ENCODE data around the gene RPA3.

RPA3 gene

GRCh38 chr7:7650682-7651206, 67.7 kb downstream of the RPA3 start:
- DNase-seq, result no peak

DNA sequence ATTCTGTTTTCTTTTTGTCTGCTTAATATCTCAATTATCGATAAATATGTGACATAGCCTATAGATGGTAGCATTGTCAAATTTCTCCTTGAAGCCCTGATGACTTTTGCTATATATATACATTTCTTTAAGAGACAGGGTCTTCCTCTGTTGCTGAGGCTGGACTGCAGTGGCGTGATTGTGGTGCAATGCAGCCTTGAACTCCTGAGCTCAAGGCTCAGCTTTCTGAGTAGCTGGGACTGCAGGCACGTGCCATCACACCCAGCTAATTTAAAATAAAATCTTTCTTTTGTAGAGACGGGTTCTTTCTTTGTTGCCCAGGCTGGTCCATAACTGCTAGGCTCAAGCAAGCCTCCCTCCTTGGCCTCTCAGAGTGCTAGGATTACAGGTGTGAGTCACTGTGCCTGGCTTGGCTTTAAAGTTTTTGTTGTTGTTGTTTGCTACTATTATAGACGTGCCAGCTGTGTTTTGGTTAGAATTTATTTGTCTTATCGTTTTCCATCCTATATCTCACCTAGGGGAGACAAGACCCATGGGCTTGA, 70.8 kb downstream of the RPA3 start:
- no peak for DNase-seq

- no peak for DNase-seq
Measured at GRCh38 chr7:7642081-7642480, 76.3 kb downstream of the RPA3 start.

DNA sequence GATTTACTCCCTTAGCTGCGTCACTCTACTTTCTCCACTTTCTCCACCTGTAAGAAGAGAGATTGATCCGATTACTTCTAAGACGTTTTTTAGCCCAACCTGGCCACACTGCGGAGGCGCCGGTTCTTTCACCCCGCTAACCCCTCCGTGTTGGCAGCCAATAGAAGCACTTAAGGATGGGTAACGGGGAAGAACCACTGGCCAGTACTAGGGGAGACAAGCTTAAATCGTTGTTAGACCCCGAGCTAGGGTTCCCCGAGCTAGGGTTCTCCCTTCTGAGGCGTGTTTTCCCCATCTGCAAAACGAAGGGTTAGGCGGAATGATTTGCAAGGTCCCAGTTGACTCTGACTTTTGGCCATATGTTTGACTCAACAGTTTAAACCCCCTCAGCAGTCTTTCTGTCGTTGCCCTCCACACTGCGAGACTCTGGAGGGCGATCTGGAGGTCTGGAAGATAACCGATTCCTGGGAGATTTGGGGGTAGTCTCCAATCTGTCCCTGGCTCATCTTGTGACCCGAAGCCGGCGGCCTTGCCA, 77.2 kb downstream of the RPA3 start:
- no peak for DNase-seq

GRCh38 chr7:7640221-7641128, 77.9 kb downstream of the RPA3 start, which contains the start of gene UMAD1:
Gene UMAD1, plus strand, starts transcription at chr7:7640752. Its CDS starts 32,620 bp downstream, at chr7:7673372.
- DNase-seq, result peak; percentile 99

GRCh38 chr7:7639847-7640220, 78.6 kb downstream of the RPA3 start:
- no peak for DNase-seq

GRCh38 chr7:7639421-7639820, 79.0 kb downstream of the RPA3 start:
- DNase-seq, result no peak

DNA sequence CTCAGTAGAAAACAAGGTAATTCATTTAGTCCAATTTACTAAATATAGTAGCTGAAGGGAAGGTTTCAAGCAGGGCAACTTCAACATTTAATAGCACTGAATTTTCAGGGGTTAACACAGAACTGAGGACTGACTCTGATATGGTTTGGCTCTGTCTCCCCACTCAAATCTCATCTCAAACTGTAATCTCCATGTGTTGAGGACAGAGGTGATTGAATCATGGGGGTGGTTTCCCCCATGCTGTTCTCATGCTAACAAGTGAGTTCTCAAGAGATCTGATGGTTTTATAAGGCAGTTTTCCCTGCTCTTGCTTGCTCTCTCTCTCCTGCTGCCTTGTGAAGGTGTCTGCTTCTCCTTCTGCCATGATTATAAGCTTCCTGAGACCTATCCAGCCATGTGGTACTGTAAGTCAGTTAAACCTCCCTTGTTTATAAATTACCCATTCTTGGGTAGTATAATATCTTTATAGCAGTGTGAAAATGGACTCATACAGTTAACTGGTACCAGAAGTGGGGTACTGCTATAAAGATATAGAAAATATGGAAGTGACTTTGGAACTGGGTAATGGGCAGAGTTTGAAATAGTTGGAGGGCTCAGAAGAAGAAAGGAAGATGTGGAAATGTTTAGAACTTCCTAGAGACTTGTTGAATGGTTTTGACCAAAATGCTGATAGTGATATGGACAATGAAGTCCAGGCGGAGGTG, 87.6 kb downstream of the RPA3 start:
- no peak for DNase-seq

DNA sequence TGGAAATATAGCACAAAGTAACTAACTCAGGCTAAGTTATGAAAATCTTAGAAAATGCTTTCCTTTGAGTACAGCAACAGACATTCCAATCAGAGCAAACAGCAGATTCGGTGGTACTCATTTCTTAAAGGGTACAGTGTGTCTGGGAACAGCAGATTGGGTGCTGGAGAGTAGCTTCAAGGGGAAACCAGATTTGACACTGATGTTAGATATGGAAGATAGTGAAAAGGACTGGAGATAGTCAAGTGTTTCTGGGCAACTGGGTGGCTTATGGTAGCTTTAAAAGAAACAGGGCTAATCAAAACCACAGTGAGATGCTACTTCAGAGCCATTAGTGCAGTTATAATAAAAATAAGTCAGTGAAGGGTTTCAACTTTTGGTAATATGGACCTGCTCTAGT, 89.9 kb downstream of the RPA3 start:
- no peak for DNase-seq

DNA sequence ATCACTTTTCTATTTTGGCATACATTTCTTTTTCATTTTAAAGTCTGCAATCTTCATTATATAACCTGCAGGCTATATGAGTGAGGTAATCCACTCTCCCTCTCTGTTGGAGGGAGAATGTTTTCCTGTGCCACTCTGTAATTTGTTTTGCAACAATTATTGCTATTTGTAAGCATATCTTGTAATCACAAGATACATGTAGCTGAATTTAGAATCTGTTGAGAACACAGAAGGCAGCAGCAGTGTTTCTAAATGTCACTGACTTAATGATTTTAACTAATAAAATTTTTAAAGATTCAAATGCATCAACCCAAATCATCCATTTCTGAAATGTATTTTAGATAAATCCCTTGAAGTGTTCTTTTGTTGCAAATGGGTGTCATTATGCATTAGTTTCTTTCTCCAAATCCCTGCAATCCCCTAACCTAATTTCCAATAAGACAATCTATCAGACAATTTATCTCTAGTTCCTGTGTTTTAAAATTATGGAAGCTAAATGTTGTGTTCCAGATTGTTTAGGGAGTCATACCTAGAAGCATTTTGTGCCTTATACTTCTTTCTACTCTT, 97.7 kb downstream of the RPA3 start:
- DNase-seq, result no peak

DNA sequence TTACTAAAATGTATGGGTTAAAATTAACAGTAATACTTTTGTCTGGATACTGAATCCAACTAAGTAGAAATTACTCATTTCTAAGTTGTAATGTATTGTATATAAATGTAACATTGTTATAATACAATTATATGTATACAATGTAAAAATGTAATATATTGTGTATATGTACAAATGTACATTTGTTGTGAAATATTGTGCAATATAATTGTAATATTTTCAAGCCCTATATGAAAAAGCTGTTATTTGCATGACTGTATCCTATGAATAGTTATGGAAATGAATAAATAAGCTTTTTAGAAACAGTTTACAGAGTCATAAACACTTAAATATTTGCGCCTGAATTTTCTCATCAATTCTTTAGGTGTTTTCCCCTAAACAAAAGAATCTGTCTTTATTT, 98.2 kb downstream of the RPA3 start:
- no peak for DNase-seq

DNA sequence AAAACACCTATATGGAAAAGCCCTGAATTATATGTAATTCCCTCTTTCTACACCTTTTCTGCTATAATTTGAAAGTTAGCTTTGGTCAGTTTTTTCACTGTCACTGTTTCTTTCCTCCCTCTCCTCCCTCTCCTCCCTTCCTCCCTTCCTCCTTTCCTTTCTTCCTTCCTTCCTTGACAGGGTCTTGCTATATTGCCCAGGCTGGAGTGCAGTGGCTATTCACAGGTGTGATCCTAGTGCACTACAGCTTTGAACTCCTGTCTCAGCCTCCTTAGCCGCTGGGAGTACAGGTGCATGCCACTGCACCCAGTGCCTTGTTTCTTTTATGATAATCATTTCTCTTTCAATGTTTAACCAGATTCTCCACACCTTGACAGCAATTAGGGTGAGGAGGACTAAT, 100.0 kb downstream of the RPA3 start:
- no peak for DNase-seq

GRCh38 chr7:7617550-7617949, 100.9 kb downstream of the RPA3 start:
- DNase-seq, result no peak

DNA sequence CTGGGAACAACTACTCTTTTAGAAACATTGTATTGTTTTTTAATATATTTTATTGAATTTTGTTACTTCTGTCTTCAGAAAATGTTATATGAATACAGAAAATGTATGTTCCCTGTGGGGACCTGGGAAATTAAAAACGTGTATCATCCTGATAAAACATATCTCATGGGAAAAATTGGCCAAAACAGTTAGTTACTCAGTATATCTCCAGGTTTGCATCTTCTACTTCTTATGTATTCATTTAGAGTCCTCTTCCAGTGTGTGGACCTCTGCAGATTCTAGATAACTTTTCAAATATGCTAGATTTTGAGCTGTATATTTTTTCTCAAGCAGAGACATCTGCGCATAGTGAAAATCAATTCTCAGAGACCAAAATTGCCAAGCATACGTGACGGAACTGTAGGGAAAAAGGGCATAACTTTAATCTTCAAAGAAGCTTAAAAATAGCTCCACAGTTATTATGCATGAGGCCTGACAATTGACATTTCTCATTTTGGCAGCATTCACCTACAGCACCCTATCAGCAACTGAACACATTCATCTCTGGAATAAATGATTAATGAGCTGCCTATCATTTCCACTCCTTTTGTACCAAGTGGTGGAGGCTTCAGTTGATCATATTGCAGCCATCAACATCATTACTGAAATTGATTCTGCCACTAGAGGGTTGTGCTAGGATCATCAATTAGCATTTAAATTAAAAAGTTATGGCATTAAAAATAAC, 104.2 kb downstream of the RPA3 start:
- no peak for DNase-seq

DNA sequence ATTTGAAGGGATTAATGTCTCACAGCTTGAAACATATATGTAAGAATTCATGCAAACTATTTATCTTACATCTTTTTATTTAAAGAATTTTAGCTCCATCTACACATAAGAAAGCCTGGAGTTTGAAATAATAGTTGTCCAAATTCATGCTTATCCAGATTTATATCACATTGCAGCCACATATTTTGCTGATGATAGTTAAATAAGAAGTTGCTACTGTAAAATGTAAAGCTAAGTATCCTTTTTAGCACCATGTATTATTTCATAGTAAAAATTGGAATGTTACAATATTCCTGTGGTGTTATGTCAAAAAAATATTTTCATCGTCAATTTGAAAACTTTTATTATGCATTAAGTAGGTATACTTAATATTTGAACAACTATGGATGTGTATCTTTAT, 105.2 kb downstream of the RPA3 start:
- no peak for DNase-seq

DNA sequence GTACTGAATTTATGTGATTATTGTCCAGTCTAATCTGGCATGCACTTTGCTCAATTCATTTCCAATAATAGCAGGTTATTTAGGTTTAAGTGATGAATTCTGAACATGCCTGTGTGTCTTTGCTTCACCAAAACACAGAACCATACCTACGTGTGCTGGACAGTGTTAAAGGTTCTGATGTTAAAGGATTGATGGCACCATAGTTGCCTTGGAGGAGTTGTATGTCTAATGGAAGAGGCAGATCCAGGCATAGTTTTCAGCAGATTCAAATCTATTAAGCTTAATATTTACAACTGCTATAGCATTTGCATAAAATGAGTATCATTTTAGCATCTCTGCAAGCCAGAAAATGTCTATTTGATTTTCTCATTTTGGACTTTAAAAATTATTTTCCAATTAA, 105.9 kb downstream of the RPA3 start:
- DNase-seq, result no peak

GRCh38 chr7:7609330-7609729, 109.1 kb downstream of the RPA3 start:
- DNase-seq, result no peak

- DNase-seq, result no peak
Measured at GRCh38 chr7:7607010-7607409, 111.4 kb downstream of the RPA3 start.

DNA sequence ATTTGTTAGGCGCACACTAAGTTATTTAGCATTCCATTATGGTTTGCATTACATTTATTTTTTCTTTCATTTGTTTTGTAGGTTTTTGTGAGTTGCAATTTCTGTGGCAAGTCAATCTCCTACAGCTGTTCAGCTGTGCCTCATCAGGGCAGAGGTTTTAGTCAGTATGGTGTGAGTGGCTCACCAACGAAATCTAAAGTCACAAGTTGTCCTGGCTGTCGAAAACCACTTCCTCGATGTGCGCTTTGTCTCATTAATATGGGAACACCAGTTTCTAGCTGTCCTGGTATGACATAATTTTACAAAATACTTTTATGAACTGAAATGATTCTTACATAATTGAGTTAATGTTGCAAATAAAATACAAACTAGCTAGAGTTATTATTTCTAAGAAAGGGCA, 122.2 kb downstream of the RPA3 start:
- no peak for DNase-seq

GRCh38 chr7:7595451-7595850, 123.0 kb downstream of the RPA3 start:
- DNase-seq, result no peak

Measured in femur (tissue), 1 donor.